Naive thymus-derived CD4-positive, alpha-beta T cell (primary cell): ENCODE data around the gene ADRA2C. TPM values are rescaled to one million over a fixed set of nuclear protein-coding genes. Genes with fewer than 3 reads are reported as not detected.

Experiments used
- ATAC-seq: fragments of 150-1000 bp; cut with Tn5 transposase; 2 replicates; pipeline ENCODE4 v1.10.0; 2021; ENCODE audit warnings: mild to moderate bottlenecking, moderate library complexity
- CTCF ChIA-PET: fragments of 350-600 bp; sonication (Branson Sonifier 250); formaldehyde crosslinking; loops from one replicate; lab custom pipeline; 2021; ENCODE audit warnings: antibody characterized with exemption; lab: Charles Lee
- POLR2A ChIA-PET: fragments of 350-600 bp; sonication (Branson Sonifier 250); formaldehyde crosslinking; loops from one replicate; lab custom pipeline; 2021; ENCODE audit warnings: antibody characterized with exemption, inconsistent platforms; lab: Charles Lee
- DNase-seq, 9 donors: peaks; one replicate each; pipeline versions ENCODE4 v3.0.0 to v3.0.0-alpha.2; 2020 to 2022; ENCODE audit warnings: mixed read lengths in 1 of 9
- H3K27ac ChIP-seq: one replicate; pipeline ENCODE4 v1.7.0; 2013; ENCODE audit warnings: mild to moderate bottlenecking, low read depth, low read length, moderate library complexity
- H3K27me3 ChIP-seq, 2 donors: one replicate each; pipeline ENCODE4 v1.7.0; 2013; ENCODE audit warnings: low read length in 2 of 2, mild to moderate bottlenecking in 2 of 2, moderate library complexity in 2 of 2; ENCODE audit not compliant: control insufficient read depth in 2 of 2, insufficient read depth in 2 of 2
- H3K36me3 ChIP-seq, 3 experiments: 1 replicate in 2 of 3; 2 replicates in 1 of 3; pipeline ENCODE4 v1.7.0; 2013; ENCODE audit warnings: low read length in 3 of 3, mild to moderate bottlenecking in 3 of 3, moderate library complexity in 1 of 3; ENCODE audit not compliant: insufficient read depth in 3 of 3, control insufficient read depth in 2 of 3
- H3K4me1 ChIP-seq, 2 donors: one replicate each; pipeline ENCODE4 v1.7.0; 2013; ENCODE audit warnings: low read length in 2 of 2, mild to moderate bottlenecking in 2 of 2, moderate library complexity in 1 of 2; ENCODE audit not compliant: control insufficient read depth in 2 of 2, insufficient read depth in 2 of 2
- H3K4me3 ChIP-seq: 2 replicates; pipeline ENCODE4 v1.7.0; 2013; ENCODE audit warnings: mild to moderate bottlenecking, low read length
- H3K9me3 ChIP-seq, 3 experiments: 1 replicate in 2 of 3; 2 replicates in 1 of 3; pipeline ENCODE4 v1.7.0; 2013; ENCODE audit warnings: low read length in 3 of 3; ENCODE audit not compliant: control insufficient read depth in 2 of 3
- H3K27ac Mint-ChIP-seq, 9 donors: one replicate each; pipeline ENCODE4 v1.8.0; 2020 to 2022; ENCODE audit warnings: mixed read lengths in 9 of 9, mild to moderate bottlenecking in 8 of 9, moderate library complexity in 5 of 9, inconsistent platforms in 2 of 9
- H3K27me3 Mint-ChIP-seq, 5 donors: one replicate each; pipeline ENCODE4 v1.8.0; 2021 to 2022; ENCODE audit warnings: mixed read lengths in 5 of 5, mild to moderate bottlenecking in 1 of 5
- H3K36me3 Mint-ChIP-seq, 5 donors: one replicate each; pipeline ENCODE4 v1.8.0; 2020 to 2022; ENCODE audit warnings: mixed read lengths in 5 of 5, mild to moderate bottlenecking in 3 of 5, inconsistent platforms in 1 of 5
- H3K4me1 Mint-ChIP-seq, 7 donors: one replicate each; pipeline ENCODE4 v1.8.0; 2020 to 2022; ENCODE audit warnings: mixed read lengths in 7 of 7, mild to moderate bottlenecking in 3 of 7, inconsistent platforms in 1 of 7
- H3K4me3 Mint-ChIP-seq, 10 donors: one replicate each; pipeline ENCODE4 v1.8.0; 2020 to 2022; ENCODE audit warnings: mild to moderate bottlenecking in 10 of 10, mixed read lengths in 10 of 10, moderate library complexity in 6 of 10, inconsistent platforms in 2 of 10
- H3K9me3 Mint-ChIP-seq, 11 donors: one replicate each; pipeline ENCODE4 v1.8.0; 2020 to 2022; ENCODE audit warnings: mixed read lengths in 11 of 11, mild to moderate bottlenecking in 4 of 11, inconsistent platforms in 1 of 11, moderate library complexity in 1 of 11
- intact Hi-C, 2 donors: fragments of 100-400 bp; cut with micrococcal nuclease; formaldehyde crosslinking; loops; one replicate each; pipeline ENCODE4 v1.15.1; 2023
- polyA plus RNA-seq, 2 donors: library from polyadenylated mRNA; unstranded; fragments of 300-500 nt; fragmentation: Illumina TruSeq; gene quantifications; one replicate each; pipeline ENCODE4 v1.2.3, GENCODE V29; 2021
- total RNA-seq, 6 experiments: library from RNA in 5 of 6; stranded (reverse) in 5 of 6; gene quantifications; 1 replicate in 5 of 6; 2 replicates in 1 of 6; pipeline ENCODE4 v1.2.3 and lab custom pipeline; 2021 to 2026

The ADRA2C gene
- total and polyA plus RNA-seq, 7 experiments from 2014 or later, result not detected

GRCh38 chr4:3790006-3790561 lies 23.9 kb downstream of the ADRA2C start:
- H3K27ac Mint-ChIP-seq, result no peak overlapping the region
- H3K27me3 Mint-ChIP-seq, result peaks cover 0 to 40% (median 20%) of the 10 kb centered on the region in 5 donors
- Histone ChIP-seq H3K27ac (no peak overlapping the region), H3K4me1 (no peaks in the 10 kb centered on the region), H3K27me3 (no peaks in the 10 kb centered on the region), H3K36me3 (no peaks in the 10 kb centered on the region), H3K4me3 (no peak overlapping the region), H3K9me3 (peaks cover 0 to 5% (median 0%) of the 10 kb centered on the region in 3 experiments)
- POLR2A ChIA-PET, result no interaction called here
- no peaks in the 10 kb centered on the region for H3K4me1 Mint-ChIP-seq
- intact Hi-C loops, result no loop called here
- CTCF ChIA-PET, result no interaction called here
- ATAC-seq (no peak), DNase-seq (no peak)
- H3K9me3 Mint-ChIP-seq, result peaks cover 1 to 23% (median 11%) of the 10 kb centered on the region in 11 donors
- peaks cover 0 to 5% (median 0%) of the 10 kb centered on the region in 5 donors for H3K36me3 Mint-ChIP-seq
- no peak overlapping the region for H3K4me3 Mint-ChIP-seq

- CTCF ChIA-PET, result no interaction called here
- ATAC-seq, result no peak
Observed at GRCh38 chr4:3791256-3791655, 25.1 kb downstream of the ADRA2C start.

GRCh38 chr4:3791910-3792542 lies 25.8 kb downstream of the ADRA2C start:
- H3K27ac ChIP-seq, result no peak overlapping the region
- no peaks in the 10 kb centered on the region for H3K27me3 ChIP-seq
- ChIA-PET CTCF (no interaction called here), POLR2A (no interaction called here)
- H3K4me1 ChIP-seq, result no peaks in the 10 kb centered on the region
- H3K9me3 Mint-ChIP-seq, result peaks cover 10 to 38% (median 21%) of the 10 kb centered on the region in 11 donors
- ATAC-seq (no peak), DNase-seq (peak in 2 of 9 donors; percentile 3 to 39)
- H3K4me3 ChIP-seq, result no peak overlapping the region
- peaks cover 0 to 9% (median 0%) of the 10 kb centered on the region in 5 donors for H3K36me3 Mint-ChIP-seq
- H3K4me1 Mint-ChIP-seq, result no peaks in the 10 kb centered on the region
- peaks cover 0 to 40% (median 20%) of the 10 kb centered on the region in 5 donors for H3K27me3 Mint-ChIP-seq
- H3K4me3 Mint-ChIP-seq, result no peak overlapping the region
- no peaks in the 10 kb centered on the region for H3K36me3 ChIP-seq
- H3K9me3 ChIP-seq, result peaks cover 0 to 21% (median 0%) of the 10 kb centered on the region in 3 experiments
- peak overlapping the region in 1 of 9 donors; percentile 60 for H3K27ac Mint-ChIP-seq
- intact Hi-C loops, result no loop called here

More at GRCh38 chr4:3791256-3791655, 25.1 kb downstream of the ADRA2C start:
- Histone ChIP-seq H3K27me3 (no peaks in the 10 kb centered on the region), H3K4me3 (no peak overlapping the region), H3K4me1 (no peaks in the 10 kb centered on the region), H3K9me3 (peaks cover 0 to 17% (median 0%) of the 10 kb centered on the region in 3 experiments), H3K27ac (no peak overlapping the region), H3K36me3 (no peaks in the 10 kb centered on the region)
- H3K4me1 Mint-ChIP-seq, result no peaks in the 10 kb centered on the region
- peaks cover 7 to 35% (median 17%) of the 10 kb centered on the region in 11 donors for H3K9me3 Mint-ChIP-seq
- H3K36me3 Mint-ChIP-seq, result peaks cover 0 to 9% (median 0%) of the 10 kb centered on the region in 5 donors
- no peak overlapping the region for H3K27ac Mint-ChIP-seq
- no peak overlapping the region for H3K4me3 Mint-ChIP-seq
- no peak for DNase-seq
- peaks cover 0 to 40% (median 20%) of the 10 kb centered on the region in 5 donors for H3K27me3 Mint-ChIP-seq
- intact Hi-C loops, result no loop called here
- POLR2A ChIA-PET, result no interaction called here

- Histone ChIP-seq H3K4me1 (no peaks in the 10 kb centered on the region), H3K4me3 (no peak overlapping the region), H3K36me3 (no peaks in the 10 kb centered on the region), H3K27ac (no peak overlapping the region), H3K9me3 (peaks cover 0 to 21% (median 0%) of the 10 kb centered on the region in 3 experiments), H3K27me3 (no peaks in the 10 kb centered on the region)
- Mint-ChIP-seq H3K9me3 (peaks cover 10 to 38% (median 21%) of the 10 kb centered on the region in 11 donors), H3K4me1 (no peaks in the 10 kb centered on the region), H3K27ac (peak overlapping the region in 2 of 9 donors; percentile 20 to 34), H3K36me3 (peaks cover 0 to 9% (median 0%) of the 10 kb centered on the region in 5 donors), H3K4me3 (no peak overlapping the region), H3K27me3 (peaks cover 0 to 45% (median 20%) of the 10 kb centered on the region in 5 donors)
- ChIA-PET CTCF (no interaction called here), POLR2A (no interaction called here)
- intact Hi-C loops, result no loop called here
- DNase-seq, result no peak
- ATAC-seq, result no peak
Observed at GRCh38 chr4:3792813-3793212, 26.6 kb downstream of the ADRA2C start.

- Histone ChIP-seq H3K4me3 (no peak overlapping the region), H3K27ac (no peak overlapping the region), H3K27me3 (no peaks in the 10 kb centered on the region), H3K36me3 (no peaks in the 10 kb centered on the region), H3K9me3 (peaks cover 0 to 21% (median 0%) of the 10 kb centered on the region in 3 experiments), H3K4me1 (no peaks in the 10 kb centered on the region)
- intact Hi-C loops, result no loop called here
- H3K4me1 Mint-ChIP-seq, result no peaks in the 10 kb centered on the region
- POLR2A ChIA-PET, result no interaction called here
- H3K27me3 Mint-ChIP-seq, result peaks cover 0 to 49% (median 20%) of the 10 kb centered on the region in 5 donors
- no peak overlapping the region for H3K4me3 Mint-ChIP-seq
- H3K36me3 Mint-ChIP-seq, result peaks cover 0 to 9% (median 0%) of the 10 kb centered on the region in 5 donors
- H3K27ac Mint-ChIP-seq, result no peak overlapping the region
- no peak for DNase-seq
- CTCF ChIA-PET, result no interaction called here
- ATAC-seq, result no peak
- H3K9me3 Mint-ChIP-seq, result peaks cover 10 to 38% (median 21%) of the 10 kb centered on the region in 11 donors
Observed at GRCh38 chr4:3793545-3793944, 27.4 kb downstream of the ADRA2C start.

- H3K27me3 Mint-ChIP-seq, result peaks cover 0 to 45% (median 6%) of the 10 kb centered on the region in 5 donors
- H3K27ac Mint-ChIP-seq, result no peak overlapping the region
- Histone ChIP-seq H3K27ac (no peak overlapping the region), H3K27me3 (no peaks in the 10 kb centered on the region), H3K4me3 (no peak overlapping the region), H3K9me3 (peaks cover 0 to 21% (median 0%) of the 10 kb centered on the region in 3 experiments), H3K36me3 (no peaks in the 10 kb centered on the region), H3K4me1 (no peaks in the 10 kb centered on the region)
- no peak for ATAC-seq
- H3K4me1 Mint-ChIP-seq, result no peaks in the 10 kb centered on the region
- POLR2A ChIA-PET, result no interaction called here
- peaks cover 0 to 9% (median 0%) of the 10 kb centered on the region in 5 donors for H3K36me3 Mint-ChIP-seq
- DNase-seq, result no peak
- CTCF ChIA-PET, result no interaction called here
- H3K9me3 Mint-ChIP-seq, result peaks cover 10 to 35% (median 21%) of the 10 kb centered on the region in 11 donors
- no peak overlapping the region for H3K4me3 Mint-ChIP-seq
- intact Hi-C loops, result no loop called here
Observed at GRCh38 chr4:3796960-3797359, 30.8 kb downstream of the ADRA2C start.
